HG02981 (cell line): ENCODE results near the gene FBH1.
"Not testable (repeated sequence)": the region's sequence is repeated elsewhere in the genome, so short reads cannot be mapped to it uniquely, and the experiment has no call there.

Experiments used
- ATAC-seq: cut with Tn5 transposase; IDR thresholded peaks from one replicate; pipeline ENCODE4 v1.9.1; 2021; ENCODE audit warnings: mild to moderate bottlenecking, moderate library complexity; ENCODE audit not compliant: unreplicated experiment

Gene FBH1

GRCh38 chr10:5889624-5890451, at the start of gene FBH1, which contains the start of gene ANKRD16:
TSS of gene FBH1 (plus strand) at chr10:5890243. CDS start at chr10:5890346, 103 bp downstream.
TSS of gene ANKRD16 (minus strand) at chr10:5889893. CDS start at chr10:5889354, 539 bp downstream.
- ATAC-seq, result peak; percentile 84

DNA sequence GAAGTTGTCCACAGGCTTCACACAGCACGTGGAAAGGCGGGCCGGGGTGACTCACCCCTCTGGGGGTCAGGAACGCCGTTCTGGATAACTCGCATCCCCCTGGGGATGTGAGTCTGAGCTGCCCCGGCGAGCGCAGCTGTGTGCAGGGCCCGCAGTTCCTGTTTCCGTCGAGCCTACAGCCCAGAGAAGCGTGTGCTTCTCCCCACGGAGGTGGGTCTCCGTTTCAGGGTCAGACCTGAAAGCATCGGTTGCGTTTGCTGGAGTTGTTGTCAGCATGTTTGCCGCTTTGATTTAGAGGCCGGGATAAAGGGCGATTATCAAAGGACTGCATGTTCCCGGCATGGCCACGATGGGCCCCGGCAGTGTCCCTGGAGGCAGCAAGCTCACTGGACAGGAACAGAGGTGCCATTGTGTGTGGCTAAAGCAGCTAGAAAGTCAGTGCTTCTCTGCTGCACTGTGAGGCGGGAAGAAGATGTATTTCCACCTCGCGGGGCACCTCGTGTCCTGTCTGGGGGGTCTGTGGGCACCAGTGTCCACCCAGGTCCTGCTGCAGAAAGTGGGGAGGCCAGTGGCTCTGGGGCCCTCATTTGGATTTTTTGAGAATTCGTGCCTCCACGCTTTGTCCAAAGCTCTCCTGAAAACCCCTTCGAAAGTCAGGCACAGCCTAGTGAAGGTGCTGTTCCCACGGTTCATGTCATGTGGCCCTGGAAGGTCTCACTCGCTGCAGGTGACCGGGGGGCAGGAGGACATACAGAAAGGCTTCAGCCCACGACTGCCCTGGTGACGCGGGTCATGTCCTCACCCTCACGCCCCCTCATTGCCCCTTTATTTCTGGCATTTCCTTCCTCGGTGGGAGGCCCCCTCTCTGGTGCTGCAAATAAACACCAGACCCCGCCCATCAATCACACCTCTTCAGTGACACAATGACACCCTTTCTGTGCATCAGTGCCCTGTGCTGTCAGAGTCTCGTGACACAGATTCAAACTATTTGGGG, 49.4 kb upstream of the FBH1 start:
- peak; percentile 78 for ATAC-seq

GRCh38 chr10:5841965-5842364, 48.1 kb upstream of the FBH1 start:
- no peak for ATAC-seq

GRCh38 chr10:5843686-5844344, 46.2 kb upstream of the FBH1 start:
- no peak for ATAC-seq

GRCh38 chr10:5844345-5845055, 45.5 kb upstream of the FBH1 start:
- ATAC-seq, result no peak

GRCh38 chr10:5846667-5847066, 43.4 kb upstream of the FBH1 start:
- ATAC-seq, result not testable (repeated sequence)

GRCh38 chr10:5854131-5854475, 35.9 kb upstream of the FBH1 start:
- ATAC-seq, result no peak

DNA sequence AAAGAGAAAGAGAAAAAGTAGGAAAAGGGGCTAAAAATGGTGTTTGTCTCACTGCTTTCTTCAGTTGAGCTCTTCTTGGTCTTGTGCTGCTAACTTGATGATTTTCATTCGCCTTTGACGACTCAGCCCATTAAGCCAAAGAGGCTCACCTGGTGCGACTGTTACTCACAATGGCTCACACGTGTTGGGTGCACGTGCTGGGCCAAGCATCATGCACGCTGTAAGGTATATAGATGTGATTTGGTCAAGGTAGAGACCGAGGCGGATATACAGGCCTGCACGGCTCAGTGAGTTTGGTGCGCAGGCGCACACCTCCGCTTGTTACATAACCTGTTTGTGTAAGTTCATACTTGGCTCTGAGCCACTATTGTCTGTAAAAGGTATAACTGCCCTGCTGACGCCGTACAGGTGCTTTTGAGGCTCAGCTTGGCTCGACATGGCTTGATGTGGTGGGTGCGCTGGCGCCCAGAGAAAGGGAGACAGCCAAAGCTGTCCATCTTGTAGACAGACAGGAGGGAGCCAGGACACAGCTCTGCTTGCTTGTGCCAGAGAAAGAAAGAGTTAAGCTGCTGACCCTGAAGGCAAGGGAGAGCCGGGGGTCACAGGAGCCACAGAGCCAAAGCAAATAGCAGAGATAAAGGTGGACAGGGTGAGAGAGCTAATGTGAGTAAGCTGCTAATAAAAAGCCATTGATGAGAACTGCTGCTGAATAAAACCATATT, 33.9 kb upstream of the FBH1 start:
- no peak for ATAC-seq

DNA sequence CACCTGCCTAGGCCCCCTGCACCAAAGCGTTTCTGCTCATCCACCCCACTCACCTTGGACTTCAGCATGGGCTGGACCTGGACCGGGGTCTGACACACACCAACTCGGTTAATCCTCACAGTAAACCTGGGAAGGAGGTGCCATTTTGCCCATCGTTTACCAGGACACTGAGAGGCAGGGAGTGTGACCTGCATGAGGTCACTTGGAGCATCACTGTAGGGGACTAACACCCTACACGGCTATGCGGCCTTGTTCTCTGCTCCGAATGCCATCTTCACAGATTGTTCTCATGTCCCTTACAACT, 33.4 kb upstream of the FBH1 start:
- no peak for ATAC-seq

- ATAC-seq, result no peak
Measured at GRCh38 chr10:5858811-5859210, 31.2 kb upstream of the FBH1 start.

- ATAC-seq, result no peak
Measured at GRCh38 chr10:5860066-5860465, 30.0 kb upstream of the FBH1 start.

DNA sequence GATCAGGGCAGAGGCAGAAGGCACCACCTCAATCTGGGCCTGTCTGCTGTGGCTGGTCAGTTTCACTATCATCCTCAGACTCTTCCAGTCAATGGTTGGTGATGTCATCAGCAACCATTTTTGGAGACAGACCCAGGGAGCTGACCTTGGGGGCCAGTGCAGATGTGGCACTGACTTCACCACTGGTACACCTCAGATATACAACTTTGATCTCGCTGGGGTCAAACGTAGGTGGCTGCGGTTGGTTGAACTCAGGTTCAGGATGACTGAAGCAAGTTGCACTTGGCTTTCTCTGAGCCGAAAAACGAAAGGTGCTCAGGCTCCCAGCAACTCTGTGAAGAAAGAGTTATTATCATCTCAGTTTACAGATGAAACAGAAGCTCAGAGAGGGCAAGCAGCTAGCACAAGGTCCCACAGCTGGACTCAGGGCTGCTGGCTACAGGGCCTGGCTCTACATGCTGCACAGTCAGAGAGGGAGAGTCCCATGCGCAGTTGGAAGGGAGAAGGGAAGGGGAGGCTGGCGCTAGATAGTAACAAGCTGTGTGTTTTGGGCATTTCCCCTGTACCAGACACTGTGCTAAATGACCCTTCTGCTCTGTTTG, 27.6 kb upstream of the FBH1 start:
- ATAC-seq, result peak; percentile 95

GRCh38 chr10:5862981-5863685, 26.9 kb upstream of the FBH1 start:
- ATAC-seq, result not testable (repeated sequence)

DNA sequence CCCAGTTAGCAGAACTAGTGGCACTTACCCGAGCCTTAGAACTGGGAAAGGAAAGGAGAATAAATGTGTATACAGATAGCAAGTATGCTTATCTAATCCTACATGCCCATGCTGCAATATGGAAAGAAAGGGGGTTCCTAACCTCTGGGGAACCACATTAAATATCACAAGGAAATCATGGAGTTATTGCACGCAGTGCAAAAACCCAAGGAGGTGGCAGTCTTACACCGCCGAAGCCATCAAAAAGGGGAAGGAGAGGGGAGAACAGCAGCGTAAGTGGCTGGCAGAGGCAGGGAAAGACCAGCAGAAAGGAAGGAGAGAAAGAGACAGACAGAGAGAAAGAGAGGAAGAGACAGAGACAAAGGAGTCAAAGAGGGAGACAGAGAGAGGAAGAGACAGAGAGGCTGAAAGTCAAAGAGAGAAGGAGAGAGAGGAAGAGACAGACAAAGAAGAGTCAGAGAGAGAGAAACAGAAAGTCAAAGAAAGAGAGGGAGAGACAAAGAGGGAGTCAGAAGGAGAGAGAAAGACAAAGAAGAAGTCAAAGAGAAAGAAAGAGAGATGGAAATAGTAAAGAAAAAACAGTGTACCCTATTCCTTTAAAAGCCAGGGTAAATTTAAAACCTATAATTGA, 23.5 kb upstream of the FBH1 start:
- ATAC-seq, result not testable (repeated sequence)

GRCh38 chr10:5867091-5867615, 22.9 kb upstream of the FBH1 start:
- ATAC-seq, result not testable (repeated sequence)

GRCh38 chr10:5868383-5868782, 21.7 kb upstream of the FBH1 start:
- ATAC-seq, result not testable (repeated sequence)

- ATAC-seq, result no peak
Measured at GRCh38 chr10:5869156-5869555, 20.9 kb upstream of the FBH1 start.

GRCh38 chr10:5871596-5871995, 18.4 kb upstream of the FBH1 start:
- ATAC-seq, result no peak
